Measurements from ENCODE around the gene EIF2AK2. TPM values are rescaled to one million over a fixed set of nuclear protein-coding genes. Genes with fewer than 3 reads are reported as not detected.

EIF2AK2 gene
- total and polyA plus RNA-seq, 7 donors: 4.8 to 38.5 (median 26.9) TPM

GRCh38 chr2:37125416-37125815 is 31.4 kb downstream of the EIF2AK2 start:
- no peaks in the 10 kb centered on the region for H3K4me1 ChIP-seq
- no peak overlapping the region for H3K4me3 ChIP-seq
- H3K27me3 ChIP-seq: no peaks in the 10 kb centered on the region
- peaks cover 8 to 76% (median 21%) of the 10 kb centered on the region in 4 donors for H3K36me3 ChIP-seq
- WGBS, 2 donors: 98% methylated on average over 2 of the region's 2 CpGs
- H3K27ac ChIP-seq: no peak overlapping the region
- TF ChIP-seq POLR2A (IDR thresholded peaks at IDR 0.05) (no peak), EP300 (IDR thresholded peaks at IDR 0.05) (no peak), CTCF (IDR thresholded peaks at IDR 0.05) (no peak), POLR2AphosphoS5 (IDR thresholded peaks at IDR 0.05) (no peak)
- intact Hi-C loops (cut with DNase I): no loop called here
- no peak for DNase-seq
- H3K9me3 ChIP-seq: no peaks in the 10 kb centered on the region

- no peak overlapping the region for H3K4me3 ChIP-seq
- no peak for DNase-seq
- WGBS, 2 donors: 92 to 96% methylated on average over 5 of the region's 5 CpGs
- H3K4me1 ChIP-seq: no peaks in the 10 kb centered on the region
- H3K9me3 ChIP-seq: no peaks in the 10 kb centered on the region
- intact Hi-C loops (cut with DNase I): no loop called here
- H3K36me3 ChIP-seq: peaks cover 0 to 81% (median 23%) of the 10 kb centered on the region in 4 donors
- TF ChIP-seq POLR2A (IDR thresholded peaks at IDR 0.05) (no peak), CTCF (IDR thresholded peaks at IDR 0.05) (no peak), POLR2AphosphoS5 (IDR thresholded peaks at IDR 0.05) (no peak), EP300 (IDR thresholded peaks at IDR 0.05) (no peak)
- no peaks in the 10 kb centered on the region for H3K27me3 ChIP-seq
- no peak overlapping the region for H3K27ac ChIP-seq
These were observed 37.6 kb downstream of the EIF2AK2 start for GRCh38 chr2:37119157-37119556.

- H3K36me3 ChIP-seq: peaks cover 0 to 85% (median 21%) of the 10 kb centered on the region in 4 donors
- no peak overlapping the region for H3K4me3 ChIP-seq
- intact Hi-C loops (cut with DNase I): no loop called here
These were observed 39.2 kb downstream of the EIF2AK2 start for GRCh38 chr2:37117566-37117965.

GRCh38 chr2:37111958-37112357 is 44.8 kb downstream of the EIF2AK2 start:
- no peak for TF ChIP-seq CTCF (IDR thresholded peaks at IDR 0.05)
- no peak for TF ChIP-seq POLR2A (IDR thresholded peaks at IDR 0.05)
- TF ChIP-seq EP300 (IDR thresholded peaks at IDR 0.05): no peak
- no peak for TF ChIP-seq POLR2AphosphoS5 (IDR thresholded peaks at IDR 0.05)
- no peaks in the 10 kb centered on the region for H3K27me3 ChIP-seq
- no peak overlapping the region for H3K4me3 ChIP-seq
- no peaks in the 10 kb centered on the region for H3K9me3 ChIP-seq
- no peak overlapping the region for H3K27ac ChIP-seq
- no peak for DNase-seq
- 73 to 99% methylated on average over 2 of the region's 2 CpGs for WGBS, 2 donors
- intact Hi-C loops (cut with DNase I): no loop called here
- H3K36me3 ChIP-seq: peaks cover 3 to 81% (median 29%) of the 10 kb centered on the region in 4 donors
- no peaks in the 10 kb centered on the region for H3K4me1 ChIP-seq

More at GRCh38 chr2:37117566-37117965, 39.2 kb downstream of the EIF2AK2 start:
- no peak for DNase-seq
- Histone ChIP-seq H3K27me3 (no peaks in the 10 kb centered on the region), H3K4me1 (no peaks in the 10 kb centered on the region), H3K27ac (no peak overlapping the region), H3K9me3 (no peaks in the 10 kb centered on the region)
- 90 to 94% methylated on average over 1 of the region's 1 CpG for WGBS, 2 donors
- TF ChIP-seq EP300 (IDR thresholded peaks at IDR 0.05) (no peak), CTCF (IDR thresholded peaks at IDR 0.05) (no peak), POLR2A (IDR thresholded peaks at IDR 0.05) (no peak), POLR2AphosphoS5 (IDR thresholded peaks at IDR 0.05) (no peak)
